Ammon's horn (tissue), 1 donor: ENCODE results near the gene PLA1A.
"Not testable (repeated sequence)": the region's sequence is repeated elsewhere in the genome, so short reads cannot be mapped to it uniquely, and the experiment has no call there.

ENCODE experiments used
- DNase-seq: peaks from one replicate; pipeline ENCODE4 v3.0.0-alpha.2; 2016; ENCODE audit warnings: low spot score

PLA1A gene

GRCh38 chr3:119579366-119580066, 18.2 kb upstream of the PLA1A start, which contains the start of gene ADPRH:
Gene ADPRH, plus strand, starts transcription at chr3:119579492. Its CDS starts 2,678 bp downstream, at chr3:119582170.
- peak; percentile 30 for DNase-seq

DNA sequence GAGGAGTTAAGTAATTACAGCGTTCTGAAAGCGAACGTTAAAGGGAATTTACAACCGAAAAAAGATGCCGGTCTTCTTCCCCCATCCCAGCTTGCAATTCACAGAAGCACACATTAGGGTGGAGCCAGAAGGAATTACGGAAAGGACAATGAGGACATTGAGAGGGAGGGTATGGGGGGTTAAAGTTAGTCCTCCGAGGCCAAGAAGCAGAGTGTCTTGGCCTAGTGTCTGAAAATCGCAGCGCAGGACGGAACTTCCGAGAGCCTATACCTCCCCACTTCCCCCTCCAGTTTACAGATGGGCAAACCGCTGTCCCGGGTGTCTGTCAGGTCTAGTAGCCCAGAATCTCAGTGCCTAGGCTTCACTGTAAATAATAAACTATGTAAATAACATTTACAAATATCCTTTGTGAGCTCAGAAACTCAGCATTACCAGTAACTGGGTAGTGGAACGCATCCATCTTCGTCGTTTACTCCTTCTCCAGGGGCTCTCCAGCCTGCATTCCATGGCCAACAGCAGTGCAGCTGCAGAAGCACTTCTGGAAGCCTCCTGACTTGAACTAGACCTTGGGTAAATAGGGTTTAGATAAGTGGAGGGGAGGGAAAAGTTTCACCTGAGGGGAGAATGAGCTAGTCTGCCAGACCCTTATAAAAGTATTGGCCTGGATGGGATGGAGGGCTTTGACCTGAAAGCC, 17.5 kb upstream of the PLA1A start:
- peak; percentile 50 for DNase-seq

DNA sequence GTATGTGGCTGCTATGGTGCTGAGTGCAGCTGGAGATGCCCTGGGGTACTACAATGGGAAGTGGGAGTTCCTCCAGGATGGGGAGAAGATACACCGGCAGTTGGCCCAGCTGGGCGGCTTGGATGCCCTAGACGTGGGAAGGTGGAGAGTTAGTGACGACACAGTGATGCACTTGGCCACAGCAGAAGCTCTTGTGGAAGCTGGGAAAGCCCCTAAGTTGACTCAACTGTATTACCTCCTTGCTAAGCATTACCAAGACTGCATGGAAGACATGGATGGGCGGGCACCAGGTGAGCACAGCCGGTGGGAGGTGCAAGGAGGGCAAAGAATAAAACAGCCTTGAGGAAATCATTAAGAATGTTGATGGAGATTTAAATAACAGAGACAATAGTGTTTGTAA, 15.5 kb upstream of the PLA1A start:
- DNase-seq = no peak

GRCh38 chr3:119585208-119585607, 12.5 kb upstream of the PLA1A start:
- no peak for DNase-seq

GRCh38 chr3:119585856-119586570, 11.7 kb upstream of the PLA1A start:
- DNase-seq = no peak

DNA sequence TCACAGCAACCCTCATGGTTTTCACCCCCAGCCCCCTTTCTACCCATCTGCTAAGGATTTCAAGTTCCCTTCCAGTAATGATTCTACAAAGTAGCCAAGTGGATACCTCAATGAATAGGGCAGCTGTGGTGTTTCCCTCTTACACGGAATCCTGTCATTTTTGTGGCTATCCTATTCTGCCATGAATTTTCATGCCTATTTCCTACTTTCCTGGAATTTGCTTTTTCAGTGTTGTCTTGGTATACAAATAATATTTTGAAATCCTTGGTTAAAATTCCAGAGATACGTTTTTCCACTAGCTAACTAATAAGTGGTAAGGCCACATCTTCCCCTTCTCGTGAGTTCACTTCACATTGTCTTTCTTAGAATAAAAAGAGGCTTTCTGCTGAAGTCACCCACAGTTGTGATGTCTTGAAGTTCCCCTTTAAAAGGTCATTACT, 10.9 kb upstream of the PLA1A start:
- no peak for DNase-seq

GRCh38 chr3:119588112-119588511, 9.6 kb upstream of the PLA1A start:
- peak; percentile 66 for DNase-seq

GRCh38 chr3:119589102-119589773, 8.4 kb upstream of the PLA1A start:
- peak; percentile 25 for DNase-seq

- DNase-seq = no peak
Measured at GRCh38 chr3:119590706-119591105, 7.0 kb upstream of the PLA1A start.

- DNase-seq = no peak
Measured at GRCh38 chr3:119592861-119593260, 4.8 kb upstream of the PLA1A start.

- no peak for DNase-seq
Measured at GRCh38 chr3:119594066-119594465, 3.6 kb upstream of the PLA1A start.

GRCh38 chr3:119594929-119595328, 2.8 kb upstream of the PLA1A start:
- DNase-seq = not testable (repeated sequence)

GRCh38 chr3:119595639-119596334, 1.9 kb upstream of the PLA1A start:
- DNase-seq = peak; percentile 10

- no peak for DNase-seq
Measured at GRCh38 chr3:119596398-119596797, 1.3 kb upstream of the PLA1A start.

- DNase-seq = no peak
Measured at GRCh38 chr3:119598410-119599098, 869 bp downstream of the PLA1A start.

- no peak for DNase-seq
Measured at GRCh38 chr3:119599558-119600174, 2.0 kb downstream of the PLA1A start.

- DNase-seq = no peak
Measured at GRCh38 chr3:119600732-119601131, 3.0 kb downstream of the PLA1A start.

GRCh38 chr3:119601154-119601553, 3.5 kb downstream of the PLA1A start:
- DNase-seq = no peak

DNA sequence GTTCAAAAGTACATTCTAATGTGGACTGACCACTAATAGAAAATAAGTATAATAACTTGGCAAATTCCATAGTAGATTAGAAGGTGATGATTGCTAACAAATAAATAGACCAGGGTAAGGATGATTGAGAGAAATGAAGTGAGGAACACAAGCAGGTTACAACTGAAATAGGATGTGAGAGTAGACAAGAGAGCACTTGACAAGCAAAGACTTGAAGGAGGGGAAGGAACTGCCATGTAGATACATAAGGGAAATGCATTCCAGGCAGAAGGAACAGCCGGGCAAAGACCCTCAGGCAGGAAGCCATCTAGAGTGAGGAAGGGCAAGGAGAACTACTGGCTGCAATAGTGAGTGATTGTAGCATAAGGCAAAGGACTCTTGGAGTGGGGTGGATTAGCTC, 5.0 kb downstream of the PLA1A start:
- no peak for DNase-seq

DNA sequence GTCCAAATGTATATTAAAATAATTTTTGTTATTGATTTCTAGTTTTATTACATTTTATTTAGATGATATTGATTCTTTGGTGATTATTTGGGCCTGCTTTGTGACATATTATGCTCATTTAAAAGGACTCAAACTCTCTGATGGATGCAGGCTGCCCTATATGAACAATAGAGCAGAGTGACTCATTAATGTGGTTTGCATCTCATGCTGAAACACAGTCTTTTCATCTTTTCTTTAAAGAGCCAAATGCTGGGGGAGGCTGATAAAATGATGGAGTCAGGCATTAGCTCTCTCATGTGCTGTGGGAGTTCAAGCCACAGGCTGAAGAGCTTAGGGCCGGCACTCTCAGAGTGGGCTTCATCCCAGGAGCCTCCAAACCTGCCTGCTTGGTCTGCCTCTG, 7.2 kb downstream of the PLA1A start:
- DNase-seq = no peak
